ENCODE measurements around the gene ARAP1.

The ARAP1 gene

GRCh38 chr11:72712168-72712751 lies 39.9 kb downstream of the ARAP1 start:
- H3K27me3 ChIP-seq (ENCODE audit: low read depth), result no peaks in the 10 kb centered on the region
- in situ Hi-C loops (cut with MboI; ENCODE audit: low sequenced_read_pairs), result no loop called here
- no peaks in the 10 kb centered on the region for H3K9me3 ChIP-seq
- DNase-seq (ENCODE audit: low spot score in 2 of 2), result peak in 1 of 2 experiments; percentile 21
- H3K4me3 ChIP-seq, result no peak overlapping the region
- H3K36me3 ChIP-seq (replicated peaks), result no peaks in the 10 kb centered on the region
- no peaks in the 10 kb centered on the region for H3K4me1 ChIP-seq

GRCh38 chr11:72711141-72711540 lies 41.1 kb downstream of the ARAP1 start:
- H3K27me3 ChIP-seq (ENCODE audit: low read depth), result no peaks in the 10 kb centered on the region
- 0 out of 2 replicates have a peak, but pooled peaks cover 2% of the 10 kb centered on the region for H3K36me3 ChIP-seq (replicated peaks)
- no peaks in the 10 kb centered on the region for H3K9me3 ChIP-seq
- no peak for DNase-seq (ENCODE audit: low spot score in 2 of 2)
- in situ Hi-C loops (cut with MboI; ENCODE audit: low sequenced_read_pairs), result no loop called here
- H3K4me3 ChIP-seq, result no peak overlapping the region
- H3K4me1 ChIP-seq, result peaks cover 6% of the 10 kb centered on the region

GRCh38 chr11:72710278-72710677 lies 41.9 kb downstream of the ARAP1 start:
- 0 out of 2 replicates have a peak, but pooled peaks cover 2% of the 10 kb centered on the region for H3K36me3 ChIP-seq (replicated peaks)
- H3K4me3 ChIP-seq, result no peak overlapping the region
- in situ Hi-C loops (cut with MboI; ENCODE audit: low sequenced_read_pairs), result no loop called here
- DNase-seq (ENCODE audit: low spot score in 2 of 2), result no peak
- peaks cover 14% of the 10 kb centered on the region for H3K4me1 ChIP-seq
- no peaks in the 10 kb centered on the region for H3K27me3 ChIP-seq (ENCODE audit: low read depth)
- no peaks in the 10 kb centered on the region for H3K9me3 ChIP-seq

- Histone ChIP-seq H3K4me1 (peaks cover 20% of the 10 kb centered on the region), H3K4me3 (no peak overlapping the region), H3K36me3 (replicated peaks) (0 out of 2 replicates have a peak, but pooled peaks cover 2% of the 10 kb centered on the region), H3K9me3 (no peaks in the 10 kb centered on the region), H3K27me3 (ENCODE audit: low read depth) (no peaks in the 10 kb centered on the region)
- DNase-seq (ENCODE audit: low spot score in 2 of 2), result no peak
- in situ Hi-C loops (cut with MboI; ENCODE audit: low sequenced_read_pairs), result no loop called here
Measured at GRCh38 chr11:72709478-72710238, 42.5 kb downstream of the ARAP1 start.

GRCh38 chr11:72707032-72707431 lies 45.2 kb downstream of the ARAP1 start:
- no peak for DNase-seq (ENCODE audit: low spot score in 2 of 2)
- in situ Hi-C loops (cut with MboI; ENCODE audit: low sequenced_read_pairs), result no loop called here
- H3K36me3 ChIP-seq (replicated peaks), result peaks cover 6% of the 10 kb centered on the region

GRCh38 chr11:72706579-72706978 lies 45.6 kb downstream of the ARAP1 start:
- peak in 1 of 2 experiments; percentile 20 for DNase-seq (ENCODE audit: low spot score in 2 of 2)
- Histone ChIP-seq H3K27me3 (ENCODE audit: low read depth) (no peaks in the 10 kb centered on the region), H3K4me3 (no peak overlapping the region), H3K9me3 (no peaks in the 10 kb centered on the region), H3K36me3 (replicated peaks) (peaks cover 6% of the 10 kb centered on the region), H3K4me1 (peaks cover 21% of the 10 kb centered on the region)
- in situ Hi-C loops (cut with MboI; ENCODE audit: low sequenced_read_pairs), result no loop called here

More at GRCh38 chr11:72707032-72707431, 45.2 kb downstream of the ARAP1 start:
- peaks cover 21% of the 10 kb centered on the region for H3K4me1 ChIP-seq
- no peaks in the 10 kb centered on the region for H3K27me3 ChIP-seq (ENCODE audit: low read depth)
- no peaks in the 10 kb centered on the region for H3K9me3 ChIP-seq
- H3K4me3 ChIP-seq, result no peak overlapping the region

- in situ Hi-C loops (cut with MboI; ENCODE audit: low sequenced_read_pairs), result no loop called here
- Histone ChIP-seq H3K4me3 (no peak overlapping the region), H3K4me1 (peaks cover 21% of the 10 kb centered on the region), H3K27me3 (ENCODE audit: low read depth) (no peaks in the 10 kb centered on the region), H3K36me3 (replicated peaks) (peaks cover 11% of the 10 kb centered on the region), H3K9me3 (no peaks in the 10 kb centered on the region)
- peak; percentile 49 to 57 for DNase-seq (ENCODE audit: low spot score in 2 of 2)
Measured at GRCh38 chr11:72705442-72706365, 46.5 kb downstream of the ARAP1 start.

GRCh38 chr11:72704783-72705265 lies 47.4 kb downstream of the ARAP1 start:
- in situ Hi-C loops (cut with MboI; ENCODE audit: low sequenced_read_pairs), result no loop called here
- peak in 1 of 2 experiments; percentile 5 for DNase-seq (ENCODE audit: low spot score in 2 of 2)
- peaks cover 14% of the 10 kb centered on the region for H3K36me3 ChIP-seq (replicated peaks)
- H3K27me3 ChIP-seq (ENCODE audit: low read depth), result no peaks in the 10 kb centered on the region
- H3K4me1 ChIP-seq, result peaks cover 21% of the 10 kb centered on the region
- H3K9me3 ChIP-seq, result no peaks in the 10 kb centered on the region
- H3K4me3 ChIP-seq, result no peak overlapping the region

GRCh38 chr11:72704028-72704782 lies 48.0 kb downstream of the ARAP1 start:
- in situ Hi-C loops (cut with MboI; ENCODE audit: low sequenced_read_pairs), result no loop called here
- no peak for DNase-seq (ENCODE audit: low spot score in 2 of 2)
- H3K4me3 ChIP-seq, result no peak overlapping the region
- peaks cover 16% of the 10 kb centered on the region for H3K36me3 ChIP-seq (replicated peaks)
- peaks cover 21% of the 10 kb centered on the region for H3K4me1 ChIP-seq
- no peaks in the 10 kb centered on the region for H3K27me3 ChIP-seq (ENCODE audit: low read depth)
- no peaks in the 10 kb centered on the region for H3K9me3 ChIP-seq

- Histone ChIP-seq H3K9me3 (no peaks in the 10 kb centered on the region), H3K4me3 (no peak overlapping the region), H3K27me3 (ENCODE audit: low read depth) (no peaks in the 10 kb centered on the region), H3K36me3 (replicated peaks) (peaks cover 20% of the 10 kb centered on the region), H3K4me1 (peaks cover 21% of the 10 kb centered on the region)
- in situ Hi-C loops (cut with MboI; ENCODE audit: low sequenced_read_pairs), result no loop called here
- DNase-seq (ENCODE audit: low spot score in 2 of 2), result no peak
Measured at GRCh38 chr11:72703267-72704008, 48.8 kb downstream of the ARAP1 start.

GRCh38 chr11:72702577-72703241 lies 49.5 kb downstream of the ARAP1 start:
- in situ Hi-C loops (cut with MboI; ENCODE audit: low sequenced_read_pairs), result no loop called here
- no peak for DNase-seq (ENCODE audit: low spot score in 2 of 2)
- peaks cover 20% of the 10 kb centered on the region for H3K36me3 ChIP-seq (replicated peaks)
- H3K9me3 ChIP-seq, result no peaks in the 10 kb centered on the region
- H3K4me3 ChIP-seq, result no peak overlapping the region
- H3K27me3 ChIP-seq (ENCODE audit: low read depth), result no peaks in the 10 kb centered on the region
- H3K4me1 ChIP-seq, result peaks cover 21% of the 10 kb centered on the region

- H3K27me3 ChIP-seq (ENCODE audit: low read depth), result no peaks in the 10 kb centered on the region
- no peak for DNase-seq (ENCODE audit: low spot score in 2 of 2)
- H3K4me1 ChIP-seq, result peaks cover 21% of the 10 kb centered on the region
- H3K9me3 ChIP-seq, result no peaks in the 10 kb centered on the region
- in situ Hi-C loops (cut with MboI; ENCODE audit: low sequenced_read_pairs), result no loop called here
- peaks cover 22% of the 10 kb centered on the region for H3K36me3 ChIP-seq (replicated peaks)
- no peak overlapping the region for H3K4me3 ChIP-seq
Measured at GRCh38 chr11:72702096-72702495, 50.1 kb downstream of the ARAP1 start.
